Measurements from ENCODE around the gene ADAMTS17.
A peak's percentile ranks its signal among the peaks of the same experiment; 100 is the strongest.

ADAMTS17 gene

DNA sequence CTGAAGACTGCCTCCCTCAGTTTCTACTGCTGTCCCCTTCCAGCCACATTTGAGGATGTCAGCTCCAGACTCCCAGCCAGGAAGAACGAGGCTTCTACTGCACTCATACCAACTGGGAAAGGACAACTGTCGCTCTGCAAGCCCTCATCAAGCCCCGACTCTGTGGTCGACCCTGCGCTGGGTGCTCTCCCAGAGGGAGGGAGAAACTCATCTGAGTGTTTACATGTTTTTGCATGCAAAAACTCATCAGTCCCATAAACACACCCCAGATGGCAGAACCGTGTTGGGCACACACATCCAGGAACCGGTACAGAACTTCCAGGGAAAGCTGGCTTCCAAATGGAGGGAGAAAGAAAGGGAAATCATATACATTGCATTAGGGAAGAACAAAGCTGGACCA, 43.5 kb downstream of the ADAMTS17 start:
- Histone ChIP-seq H3K27ac (no peak overlapping the region), H3K9me3 (peaks cover 22% of the 10 kb centered on the region), H3K9ac (no peak overlapping the region), H4K20me1 (no peaks in the 10 kb centered on the region), H3K4me2 (no peak overlapping the region), H3K27me3 (no peaks in the 10 kb centered on the region), H3K4me3 (no peak overlapping the region), H3K36me3 (no peaks in the 10 kb centered on the region), H3K4me1 (peaks cover 5% of the 10 kb centered on the region; the same call in 1 of the 2 replicates)
- TF ChIP-seq Cebpa-rat (IDR thresholded peaks at IDR 0.05): no peak

DNA sequence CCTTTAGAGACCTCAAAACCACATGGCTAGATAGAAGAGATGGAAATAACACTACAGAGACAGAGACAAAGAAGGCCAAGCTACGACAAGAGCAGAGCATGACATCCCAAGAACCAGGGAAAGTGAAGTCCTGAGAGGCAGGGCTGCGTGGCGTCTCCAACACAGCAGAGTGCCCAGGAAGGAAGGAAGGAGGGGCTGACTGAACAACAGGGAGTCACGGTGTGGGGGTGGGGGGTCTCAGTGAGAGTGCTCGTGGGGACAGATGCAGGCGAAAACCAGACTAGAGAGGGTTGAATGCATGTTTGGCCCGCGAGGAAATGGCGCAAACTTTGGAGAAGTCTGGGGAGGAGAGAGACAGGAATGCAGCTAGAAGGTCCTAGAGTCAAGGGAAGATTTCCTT, 44.0 kb downstream of the ADAMTS17 start:
- Histone ChIP-seq H3K27ac (no peak overlapping the region), H4K20me1 (no peaks in the 10 kb centered on the region), H3K4me3 (no peak overlapping the region), H3K36me3 (no peaks in the 10 kb centered on the region), H3K9ac (no peak overlapping the region), H3K9me3 (peaks cover 24% of the 10 kb centered on the region), H3K4me1 (peaks cover 5% of the 10 kb centered on the region; the same call in 1 of the 2 replicates), H3K27me3 (no peaks in the 10 kb centered on the region), H3K4me2 (peak overlapping the region; percentile 17; the same call in 1 of the 2 replicates)
- TF ChIP-seq Cebpa-rat (IDR thresholded peaks at IDR 0.05): no peak

GRCh38 chr15:100295939-100296565, 45.7 kb downstream of the ADAMTS17 start:
- no peak overlapping the region for H3K27ac ChIP-seq
- no peaks in the 10 kb centered on the region for H3K27me3 ChIP-seq
- no peaks in the 10 kb centered on the region for H3K36me3 ChIP-seq
- peaks cover 28% of the 10 kb centered on the region for H3K9me3 ChIP-seq
- H3K4me2 ChIP-seq: no peak overlapping the region
- TF ChIP-seq Cebpa-rat (IDR thresholded peaks at IDR 0.05): no peak
- no peak overlapping the region for H3K4me3 ChIP-seq
- no peak overlapping the region for H3K9ac ChIP-seq
- H3K4me1 ChIP-seq: peaks cover 5% of the 10 kb centered on the region; the same call in 1 of the 2 replicates
- H4K20me1 ChIP-seq: no peaks in the 10 kb centered on the region

DNA sequence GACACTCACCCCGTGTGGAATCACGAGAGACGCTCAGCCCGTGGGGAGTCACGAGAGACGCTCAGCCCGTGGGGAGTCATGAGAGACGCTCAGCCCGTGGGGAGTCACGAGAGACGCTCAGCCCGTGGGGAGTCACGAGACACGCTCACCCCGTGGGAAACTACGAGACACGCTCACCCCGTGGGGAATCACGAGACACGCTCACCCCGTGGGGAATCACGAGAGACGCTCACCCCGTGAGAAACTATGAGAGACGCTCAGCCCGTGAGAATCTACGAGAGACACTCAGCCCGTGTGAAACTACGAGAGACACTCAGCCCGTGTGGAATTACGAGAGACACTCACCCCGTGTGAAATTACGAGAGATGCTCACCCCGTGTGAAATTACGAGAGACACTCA, 49.8 kb downstream of the ADAMTS17 start:
- H3K27ac ChIP-seq: no peak overlapping the region
- H3K36me3 ChIP-seq: no peaks in the 10 kb centered on the region
- H3K9me3 ChIP-seq: peaks cover 18% of the 10 kb centered on the region; the same call in 1 of the 2 replicates

GRCh38 chr15:100291106-100291505, 50.7 kb downstream of the ADAMTS17 start:
- Histone ChIP-seq H3K27ac (no peak overlapping the region), H3K4me1 (no peaks in the 10 kb centered on the region), H3K4me2 (no peak overlapping the region), H3K27me3 (no peaks in the 10 kb centered on the region), H3K9me3 (peaks cover 18% of the 10 kb centered on the region), H4K20me1 (no peaks in the 10 kb centered on the region), H3K4me3 (no peak overlapping the region), H3K9ac (no peak overlapping the region), H3K36me3 (no peaks in the 10 kb centered on the region)
- TF ChIP-seq Cebpa-rat (IDR thresholded peaks at IDR 0.05): no peak

More for the DNA sequence above, 49.8 kb downstream of the ADAMTS17 start:
- Histone ChIP-seq H3K9ac (no peak overlapping the region), H3K4me1 (no peaks in the 10 kb centered on the region), H4K20me1 (no peaks in the 10 kb centered on the region), H3K4me2 (no peak overlapping the region), H3K27me3 (no peaks in the 10 kb centered on the region), H3K4me3 (no peak overlapping the region)
- no peak for TF ChIP-seq Cebpa-rat (IDR thresholded peaks at IDR 0.05)

GRCh38 chr15:100285641-100286295, 56.0 kb downstream of the ADAMTS17 start:
- Histone ChIP-seq H3K27me3 (no peaks in the 10 kb centered on the region), H3K27ac (no peak overlapping the region), H4K20me1 (no peaks in the 10 kb centered on the region), H3K36me3 (no peaks in the 10 kb centered on the region), H3K9ac (no peak overlapping the region), H3K4me2 (no peak overlapping the region), H3K4me3 (no peak overlapping the region), H3K4me1 (no peaks in the 10 kb centered on the region), H3K9me3 (no peaks in the 10 kb centered on the region; the same call in 1 of the 2 replicates)
- TF ChIP-seq Cebpa-rat (IDR thresholded peaks at IDR 0.05): no peak

DNA sequence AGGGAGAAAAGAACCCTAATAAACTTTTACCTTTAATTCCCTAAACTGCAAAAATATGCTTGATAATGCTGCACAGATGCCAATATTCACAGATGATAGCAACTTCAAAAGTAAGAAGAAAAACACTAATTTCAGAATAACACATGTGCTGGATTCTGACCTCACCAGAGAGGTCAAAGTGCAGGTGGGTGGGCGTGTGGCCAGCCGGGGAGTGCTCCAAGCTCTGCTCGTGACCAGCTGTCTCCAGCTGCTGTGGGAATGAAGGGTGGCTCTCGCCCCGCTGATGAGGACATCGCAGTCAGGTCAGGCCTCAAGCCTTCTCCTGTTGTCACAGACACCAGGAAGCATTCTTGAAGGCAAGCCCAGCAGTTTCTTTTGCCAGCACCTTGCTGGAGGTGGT, 57.1 kb downstream of the ADAMTS17 start:
- no peak overlapping the region for H3K27ac ChIP-seq
- no peak for TF ChIP-seq Cebpa-rat (IDR thresholded peaks at IDR 0.05)

GRCh38 chr15:100284191-100284590, 57.6 kb downstream of the ADAMTS17 start:
- Histone ChIP-seq H3K4me3 (no peak overlapping the region), H3K4me2 (no peak overlapping the region), H3K36me3 (no peaks in the 10 kb centered on the region), H3K4me1 (no peaks in the 10 kb centered on the region), H4K20me1 (no peaks in the 10 kb centered on the region), H3K9me3 (no peaks in the 10 kb centered on the region; the same call in 1 of the 2 replicates), H3K27ac (no peak overlapping the region), H3K27me3 (no peaks in the 10 kb centered on the region), H3K9ac (no peak overlapping the region)
- TF ChIP-seq Cebpa-rat (IDR thresholded peaks at IDR 0.05): no peak

More for the DNA sequence above, 57.1 kb downstream of the ADAMTS17 start:
- Histone ChIP-seq H3K9me3 (no peaks in the 10 kb centered on the region; the same call in 1 of the 2 replicates), H3K4me1 (no peaks in the 10 kb centered on the region), H3K4me3 (no peak overlapping the region), H3K36me3 (no peaks in the 10 kb centered on the region), H4K20me1 (no peaks in the 10 kb centered on the region), H3K9ac (no peak overlapping the region), H3K4me2 (no peak overlapping the region), H3K27me3 (no peaks in the 10 kb centered on the region)

DNA sequence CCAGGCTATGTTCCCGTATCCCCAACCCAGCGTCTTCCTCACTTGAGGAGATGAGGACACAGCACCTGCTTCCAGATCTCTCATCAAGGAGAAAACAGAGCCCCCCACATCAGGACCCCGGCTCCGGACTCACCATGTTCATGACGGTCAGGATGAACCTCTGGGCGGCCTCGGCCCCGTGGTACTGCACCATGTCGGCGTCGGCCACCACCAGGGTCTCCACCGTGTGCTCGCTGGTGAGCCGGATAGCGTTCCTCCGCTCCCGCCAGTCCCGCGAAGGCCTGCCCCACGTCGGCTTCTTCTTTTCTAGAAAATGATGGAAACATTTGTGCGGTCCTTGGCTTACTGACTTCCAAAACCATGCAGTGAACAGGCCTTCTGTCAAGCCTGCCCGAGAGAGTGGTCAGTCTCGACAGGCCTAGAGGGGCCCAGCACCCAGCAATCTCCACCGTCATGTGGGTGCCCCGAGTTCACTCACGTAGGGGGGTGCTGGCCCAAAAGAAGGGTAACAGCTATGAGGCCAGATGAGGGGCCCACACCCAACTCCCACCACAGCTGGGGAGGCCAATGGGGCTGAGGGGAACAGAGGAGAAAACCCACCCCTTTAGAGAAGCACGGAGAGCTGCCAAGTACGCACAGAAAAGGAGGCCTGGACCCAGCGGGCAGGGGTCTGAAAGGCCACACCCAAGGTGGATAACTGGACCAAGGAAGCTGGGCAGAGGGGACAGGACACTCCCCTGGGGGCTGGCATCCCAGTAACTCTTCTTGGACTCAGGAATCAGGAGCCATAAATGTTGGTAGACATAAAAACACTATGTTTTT, 60.5 kb downstream of the ADAMTS17 start:
- Histone ChIP-seq H3K4me1 (no peaks in the 10 kb centered on the region), H4K20me1 (no peaks in the 10 kb centered on the region), H3K27ac (no peak overlapping the region), H3K36me3 (no peaks in the 10 kb centered on the region), H3K9ac (no peak overlapping the region), H3K4me3 (no peak overlapping the region), H3K9me3 (no peaks in the 10 kb centered on the region; the same call in 1 of the 2 replicates), H3K4me2 (no peak overlapping the region), H3K27me3 (no peaks in the 10 kb centered on the region)
- TF ChIP-seq Cebpa-rat (IDR thresholded peaks at IDR 0.05): no peak

- Histone ChIP-seq H3K36me3 (no peaks in the 10 kb centered on the region), H4K20me1 (no peaks in the 10 kb centered on the region), H3K27ac (no peak overlapping the region), H3K4me2 (no peak overlapping the region), H3K9me3 (no peaks in the 10 kb centered on the region), H3K27me3 (no peaks in the 10 kb centered on the region), H3K4me3 (no peak overlapping the region), H3K4me1 (no peaks in the 10 kb centered on the region), H3K9ac (no peak overlapping the region)
- no peak for TF ChIP-seq Cebpa-rat (IDR thresholded peaks at IDR 0.05)
Observed at GRCh38 chr15:100279849-100280248, 61.9 kb downstream of the ADAMTS17 start.

Data from BLaER1 (cell line).